ENCODE data around the gene FAM111A. TPM values are rescaled to one million over a fixed set of nuclear protein-coding genes. Genes with fewer than 3 reads are reported as not detected.

Gene FAM111A
- total RNA-seq, 1 donor from 2014 or later, result 28.4 TPM

GRCh38 chr11:59193587-59194130 is 51.0 kb downstream of the FAM111A start:
- TF ChIP-seq CTCF (conservative IDR thresholded peaks at IDR 0.05), result no peak
- H3K4me1 Mint-ChIP-seq (ENCODE audit: unreplicated experiment), result no peaks in the 10 kb centered on the region
- H3K36me3 Mint-ChIP-seq, result peaks cover 71% of the 10 kb centered on the region
- no peaks in the 10 kb centered on the region for H3K27me3 Mint-ChIP-seq
- H3K9me3 Mint-ChIP-seq, result no peaks in the 10 kb centered on the region
- H3K4me3 Mint-ChIP-seq, result no peak overlapping the region
- no peak overlapping the region for H3K27ac Mint-ChIP-seq
- no peak for DNase-seq (ENCODE audit: extremely low spot score, unreplicated experiment)

- Mint-ChIP-seq H3K4me3 (no peak overlapping the region), H3K27ac (no peak overlapping the region), H3K9me3 (no peaks in the 10 kb centered on the region), H3K27me3 (no peaks in the 10 kb centered on the region), H3K36me3 (peaks cover 65% of the 10 kb centered on the region), H3K4me1 (ENCODE audit: unreplicated experiment) (no peaks in the 10 kb centered on the region)
- TF ChIP-seq CTCF (conservative IDR thresholded peaks at IDR 0.05), result no peak
- DNase-seq (ENCODE audit: extremely low spot score, unreplicated experiment), result no peak
Measured at GRCh38 chr11:59195586-59195985, 52.9 kb downstream of the FAM111A start.

- no peaks in the 10 kb centered on the region for H3K27me3 Mint-ChIP-seq
- peaks cover 63% of the 10 kb centered on the region for H3K36me3 Mint-ChIP-seq
- TF ChIP-seq CTCF (conservative IDR thresholded peaks at IDR 0.05), result no peak
- no peak for DNase-seq (ENCODE audit: extremely low spot score, unreplicated experiment)
- no peak overlapping the region for H3K4me3 Mint-ChIP-seq
- no peaks in the 10 kb centered on the region for H3K9me3 Mint-ChIP-seq
- no peaks in the 10 kb centered on the region for H3K4me1 Mint-ChIP-seq (ENCODE audit: unreplicated experiment)
- no peak overlapping the region for H3K27ac Mint-ChIP-seq
Measured at GRCh38 chr11:59196777-59197176, 54.1 kb downstream of the FAM111A start.

GRCh38 chr11:59197991-59198390 is 55.3 kb downstream of the FAM111A start:
- H3K36me3 Mint-ChIP-seq, result peaks cover 59% of the 10 kb centered on the region
- H3K27ac Mint-ChIP-seq, result no peak overlapping the region
- H3K9me3 Mint-ChIP-seq, result no peaks in the 10 kb centered on the region
- no peak for DNase-seq (ENCODE audit: extremely low spot score, unreplicated experiment)
- no peaks in the 10 kb centered on the region for H3K4me1 Mint-ChIP-seq (ENCODE audit: unreplicated experiment)
- TF ChIP-seq CTCF (conservative IDR thresholded peaks at IDR 0.05), result no peak
- H3K27me3 Mint-ChIP-seq, result no peaks in the 10 kb centered on the region
- H3K4me3 Mint-ChIP-seq, result no peak overlapping the region

- H3K4me3 Mint-ChIP-seq, result no peak overlapping the region
- TF ChIP-seq CTCF (conservative IDR thresholded peaks at IDR 0.05), result no peak
- H3K4me1 Mint-ChIP-seq (ENCODE audit: unreplicated experiment), result no peaks in the 10 kb centered on the region
- H3K27ac Mint-ChIP-seq, result no peak overlapping the region
- H3K9me3 Mint-ChIP-seq, result no peaks in the 10 kb centered on the region
- no peak for DNase-seq (ENCODE audit: extremely low spot score, unreplicated experiment)
- peaks cover 54% of the 10 kb centered on the region for H3K36me3 Mint-ChIP-seq
- H3K27me3 Mint-ChIP-seq, result no peaks in the 10 kb centered on the region
Measured at GRCh38 chr11:59198726-59199125, 56.1 kb downstream of the FAM111A start.
